ENCODE measurements around the gene RECK.
A peak's percentile ranks its signal among the peaks of the same experiment; 100 is the strongest.
"Not testable (repeated sequence)": the region's sequence is repeated elsewhere in the genome, so short reads cannot be mapped to it uniquely, and the experiment has no call there.

The RECK gene

GRCh38 chr9:36036780-36037548 lies at the start of gene RECK:
TSS of gene RECK (plus strand) at chr9:36036913. CDS start at chr9:36036999, 86 bp downstream.
- DNase-seq: peak; percentile 69

- DNase-seq: no peak
Observed at GRCh38 chr9:35990155-35990554, 46.6 kb upstream of the RECK start.

- not testable (repeated sequence) for DNase-seq
Observed at GRCh38 chr9:35993136-35993535, 43.6 kb upstream of the RECK start.

GRCh38 chr9:35993976-35994720 lies 42.6 kb upstream of the RECK start:
- DNase-seq: no peak

GRCh38 chr9:35994959-35995358 lies 41.8 kb upstream of the RECK start:
- DNase-seq: no peak

GRCh38 chr9:35996358-35996970 lies 40.2 kb upstream of the RECK start:
- DNase-seq: no peak

GRCh38 chr9:35997016-35997415 lies 39.7 kb upstream of the RECK start:
- DNase-seq: not testable (repeated sequence)

- no peak for DNase-seq
Observed at GRCh38 chr9:35998333-35998732, 38.4 kb upstream of the RECK start.

GRCh38 chr9:36005891-36006290 lies 30.8 kb upstream of the RECK start:
- DNase-seq: no peak

GRCh38 chr9:36006549-36007315 lies 30.0 kb upstream of the RECK start:
- DNase-seq: peak; percentile 25

GRCh38 chr9:36007316-36007708 lies 29.4 kb upstream of the RECK start:
- no peak for DNase-seq

- DNase-seq: no peak
Observed at GRCh38 chr9:36007852-36008251, 28.9 kb upstream of the RECK start.

- DNase-seq: peak; percentile 84
Observed at GRCh38 chr9:36008774-36009300, 27.9 kb upstream of the RECK start.

- DNase-seq: no peak
Observed at GRCh38 chr9:36011379-36011778, 25.3 kb upstream of the RECK start.

GRCh38 chr9:36017278-36017677 lies 19.4 kb upstream of the RECK start:
- no peak for DNase-seq

- no peak for DNase-seq
Observed at GRCh38 chr9:36018129-36018528, 18.6 kb upstream of the RECK start.

- no peak for DNase-seq
Observed at GRCh38 chr9:36018891-36019720, 17.6 kb upstream of the RECK start.

- DNase-seq: no peak
Observed at GRCh38 chr9:36021968-36022367, 14.7 kb upstream of the RECK start.

GRCh38 chr9:36023260-36024048 lies 13.3 kb upstream of the RECK start:
- DNase-seq: peak; percentile 78

- DNase-seq: no peak
Observed at GRCh38 chr9:36025746-36026145, 11.0 kb upstream of the RECK start.

GRCh38 chr9:36029202-36029601 lies 7.5 kb upstream of the RECK start:
- DNase-seq: no peak

Measured in DMS53 (cell line).